Left renal pelvis (tissue), 4 donors: ENCODE measurements around the gene ERI3. TPM values are rescaled to one million over a fixed set of nuclear protein-coding genes. Genes with fewer than 3 reads are reported as not detected.

Experiments used
- DNase-seq, 4 donors: peaks; one replicate each; pipeline ENCODE4 v3.0.0-alpha.2; 2013; ENCODE audit warnings: low read depth in 4 of 4, low spot score in 3 of 4
- polyA plus RNA-seq, 4 donors: library from polyadenylated mRNA; unstranded; fragments of 120-200 nt; gene quantifications; one replicate each; pipeline ENCODE4 v1.2.1, GENCODE V29; 2013; ENCODE audit not compliant: insufficient read length in 4 of 4

The ERI3 gene
- polyA plus RNA-seq: 10 to 100 TPM; 51.9 to 92.9 (median 79.7) TPM

- peak; percentile 86 to 95 (median 92) for DNase-seq
These were observed at the start of gene ERI3 for GRCh38 chr1:44354840-44355581. Gene ERI3, minus strand, starts transcription at chr1:44355257. Its CDS starts 231 bp downstream, at chr1:44355026.

DNA sequence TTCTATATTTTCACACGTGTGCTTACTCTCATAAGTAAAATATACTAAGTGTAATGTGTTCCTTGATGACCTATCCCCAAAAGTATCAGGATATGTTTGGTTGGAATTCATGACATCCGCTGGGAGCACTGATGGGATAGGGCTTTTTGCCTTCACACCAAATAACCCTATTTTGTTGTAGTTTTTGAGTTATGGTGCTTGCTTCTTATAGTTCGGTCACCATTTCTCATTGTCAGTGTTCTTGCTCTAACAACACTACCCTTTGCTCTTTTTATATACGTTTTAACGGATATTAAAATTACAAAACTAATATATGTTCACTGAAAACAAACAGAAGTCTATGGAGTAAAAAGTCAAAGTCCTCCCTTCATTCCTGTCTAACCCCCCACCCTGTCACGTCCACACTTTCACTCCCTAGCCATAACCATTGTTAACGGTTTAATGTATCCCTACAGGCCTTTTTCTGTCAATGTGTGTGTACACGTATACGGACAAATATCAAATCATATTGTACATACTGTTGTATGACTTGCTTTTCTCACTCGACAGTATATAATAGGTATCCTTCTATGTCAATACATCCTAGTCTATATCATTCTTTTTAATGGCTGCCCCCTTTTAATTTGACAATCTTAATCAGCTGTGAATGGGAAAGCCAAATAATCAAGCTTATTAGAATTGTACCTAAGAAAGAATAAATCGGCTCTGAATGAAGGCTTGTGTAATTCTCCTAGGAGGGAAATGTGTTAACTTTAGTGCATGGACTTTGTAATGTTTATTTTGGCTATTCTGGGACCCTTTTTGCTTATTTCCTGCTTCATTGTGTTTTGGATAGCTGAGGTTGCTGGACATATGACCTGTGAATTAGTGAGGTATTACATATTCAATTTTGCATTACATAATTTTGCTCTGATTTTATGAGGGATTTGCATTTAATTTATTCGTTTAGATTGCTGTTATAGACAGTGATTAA lies 46.5 kb upstream of the ERI3 start:
- no peak for DNase-seq

DNA sequence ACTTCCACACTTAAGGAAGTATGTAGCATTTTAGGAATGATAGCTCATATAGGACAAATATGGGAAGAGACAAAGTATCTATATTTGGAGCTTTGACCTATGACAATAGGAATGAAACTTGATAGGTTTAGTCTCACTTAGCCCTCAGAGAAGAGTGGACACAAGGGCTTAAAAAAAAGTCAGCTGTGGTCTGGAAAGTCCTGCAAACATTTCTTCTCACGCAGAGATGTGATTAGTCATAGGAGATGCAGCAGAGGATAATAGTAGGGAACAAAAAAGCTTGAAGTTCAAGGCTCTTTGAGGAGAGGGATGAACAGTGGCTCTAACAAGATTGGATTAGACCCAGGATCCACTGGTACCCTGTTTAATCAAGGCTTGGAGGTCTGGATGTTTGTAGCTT lies 35.2 kb upstream of the ERI3 start:
- DNase-seq: no peak

GRCh38 chr1:44389437-44389836 lies 34.4 kb upstream of the ERI3 start:
- no peak for DNase-seq

GRCh38 chr1:44388551-44388950 lies 33.5 kb upstream of the ERI3 start:
- no peak for DNase-seq

GRCh38 chr1:44380666-44381177 lies 25.7 kb upstream of the ERI3 start:
- DNase-seq: no peak

GRCh38 chr1:44377925-44378784 lies 23.1 kb upstream of the ERI3 start:
- peak in 3 of 4 donors; percentile 10 to 35 (median 29) for DNase-seq

DNA sequence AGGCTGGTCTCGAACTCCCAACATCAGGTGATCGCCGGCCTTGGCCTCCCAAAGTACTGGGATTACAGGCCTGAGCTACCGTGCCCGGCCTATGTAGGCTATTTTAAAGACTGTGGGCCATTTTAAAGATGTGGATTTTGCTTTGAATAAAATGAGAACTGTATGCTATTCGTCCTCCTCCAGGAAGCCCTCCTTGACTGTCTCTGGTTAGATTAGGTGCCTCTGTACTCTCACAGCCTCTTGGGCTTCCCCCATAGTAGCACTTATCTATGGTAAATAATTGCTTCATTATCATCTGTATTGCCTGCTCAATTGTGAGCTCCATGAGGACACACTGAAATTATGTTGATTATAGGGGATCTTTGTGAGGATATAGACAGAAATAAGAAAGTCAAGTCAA lies 20.5 kb upstream of the ERI3 start:
- no peak for DNase-seq

DNA sequence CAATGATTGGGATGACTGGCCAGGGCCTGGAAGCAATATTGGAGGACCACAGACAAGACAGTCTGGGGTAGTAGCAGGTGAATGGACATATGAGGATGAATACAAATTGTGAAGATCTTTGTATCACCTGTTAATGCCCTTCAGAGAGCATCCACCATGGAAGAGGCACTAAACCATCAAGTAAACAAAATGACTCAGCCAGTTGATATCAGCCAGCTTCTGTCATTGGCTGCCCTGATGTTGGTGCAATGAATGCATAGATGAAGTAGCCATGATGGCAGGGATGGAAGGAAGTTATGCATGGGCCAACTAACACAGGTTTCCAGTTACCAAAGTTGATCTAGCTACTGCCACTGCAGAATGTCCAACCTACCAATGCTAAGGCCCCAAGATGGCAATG lies 16.1 kb upstream of the ERI3 start:
- DNase-seq: no peak

DNA sequence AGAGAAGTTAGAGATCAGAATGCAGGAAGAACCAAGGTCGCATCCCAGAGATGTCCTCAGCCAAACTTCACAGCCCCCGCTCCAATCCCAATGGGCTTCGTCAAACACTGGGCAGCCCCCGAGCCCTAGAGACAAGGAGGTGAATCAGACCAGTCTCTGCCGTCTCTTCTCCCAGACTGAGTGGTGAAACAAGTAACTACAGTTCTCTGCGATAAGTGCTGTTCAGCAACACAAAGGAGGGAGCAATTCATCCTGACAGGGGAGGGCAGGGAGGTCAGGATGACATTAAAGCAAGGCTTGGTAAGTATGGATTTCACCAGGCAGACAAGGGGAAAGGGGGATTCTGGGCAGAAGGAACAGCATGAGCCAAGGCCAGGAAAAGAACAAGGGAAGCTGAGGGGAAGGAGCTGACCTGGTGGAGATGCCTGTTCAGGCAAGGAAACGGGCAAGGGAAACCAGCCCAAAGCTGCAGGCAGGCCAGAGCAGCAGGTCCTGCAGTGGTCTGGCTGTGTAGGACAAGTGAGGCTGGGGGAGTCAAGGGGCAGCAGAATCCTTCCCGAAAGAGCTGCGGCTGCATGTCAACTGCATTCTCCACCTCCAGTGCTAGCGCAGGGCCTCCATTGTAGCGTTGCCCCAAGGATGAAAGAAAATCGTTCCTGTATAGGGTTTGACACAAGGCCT lies 13.6 kb upstream of the ERI3 start:
- DNase-seq: no peak

DNA sequence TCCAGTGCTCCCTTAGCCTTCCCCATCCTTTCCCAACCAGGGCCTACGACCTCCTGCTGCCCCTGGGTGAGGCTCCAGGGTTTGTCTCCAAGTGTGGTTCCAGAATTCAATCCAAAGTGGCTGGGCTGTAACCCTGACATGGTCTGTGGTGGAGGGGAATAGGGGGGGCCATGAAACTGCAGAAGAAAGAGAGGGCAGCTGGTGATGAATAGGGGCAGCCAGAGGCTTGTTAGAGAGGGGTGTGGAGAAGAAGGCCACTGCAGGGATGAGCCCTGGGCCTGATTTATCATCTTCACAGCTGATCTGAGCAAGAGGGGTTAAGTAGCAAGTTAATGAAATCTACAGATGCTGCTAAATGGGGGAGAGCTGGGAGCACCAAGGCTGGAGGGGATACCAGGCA lies 12.9 kb upstream of the ERI3 start:
- no peak for DNase-seq

DNA sequence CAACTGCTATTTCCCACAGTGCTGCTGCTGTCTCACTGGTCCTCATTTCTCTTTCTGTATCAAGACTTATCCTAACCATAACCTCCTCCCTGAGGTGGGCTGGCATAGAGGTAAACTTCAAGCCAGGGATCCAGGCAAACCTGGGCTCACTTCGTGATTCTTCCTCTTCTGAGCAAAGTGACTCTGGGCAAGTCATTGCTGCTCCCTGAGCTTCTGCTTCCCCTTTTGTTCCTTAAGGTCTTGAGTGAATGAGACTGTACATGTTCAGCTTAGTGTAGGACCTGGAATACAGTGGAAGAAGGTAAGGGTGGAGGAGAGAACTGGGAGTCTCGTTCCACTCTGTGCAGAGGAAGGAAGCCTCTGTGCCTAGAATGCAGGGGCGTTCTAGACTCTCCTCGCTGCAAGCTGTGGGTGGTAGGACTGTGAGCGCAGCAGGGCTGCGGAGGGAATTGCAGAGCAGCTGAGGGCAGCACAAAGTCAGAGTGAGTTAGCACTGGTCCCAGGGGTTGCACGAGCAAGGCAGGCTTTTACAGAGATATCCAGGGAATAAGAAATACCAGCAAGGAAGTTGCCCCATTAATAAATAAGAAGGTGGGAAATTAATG lies 11.4 kb upstream of the ERI3 start:
- DNase-seq: no peak

DNA sequence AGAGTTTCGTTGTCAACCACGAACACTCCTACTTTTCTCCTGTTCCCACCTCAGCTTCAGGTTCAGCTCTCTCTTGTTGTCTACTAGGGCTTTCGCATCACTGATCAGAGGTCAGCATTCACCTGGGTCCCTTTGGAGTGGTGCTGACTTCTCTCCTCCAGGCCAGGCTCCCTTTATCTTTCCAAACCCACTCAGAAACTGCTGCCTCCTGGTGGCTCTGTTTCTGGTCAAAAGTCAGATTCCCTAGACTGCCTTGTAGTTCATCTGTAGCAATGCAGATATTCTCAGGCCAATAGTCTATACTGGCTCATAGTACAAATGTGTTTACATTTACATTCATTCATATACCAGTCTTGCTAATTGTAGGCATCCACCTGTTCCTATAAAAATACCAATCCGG lies 6.4 kb upstream of the ERI3 start:
- DNase-seq: no peak

DNA sequence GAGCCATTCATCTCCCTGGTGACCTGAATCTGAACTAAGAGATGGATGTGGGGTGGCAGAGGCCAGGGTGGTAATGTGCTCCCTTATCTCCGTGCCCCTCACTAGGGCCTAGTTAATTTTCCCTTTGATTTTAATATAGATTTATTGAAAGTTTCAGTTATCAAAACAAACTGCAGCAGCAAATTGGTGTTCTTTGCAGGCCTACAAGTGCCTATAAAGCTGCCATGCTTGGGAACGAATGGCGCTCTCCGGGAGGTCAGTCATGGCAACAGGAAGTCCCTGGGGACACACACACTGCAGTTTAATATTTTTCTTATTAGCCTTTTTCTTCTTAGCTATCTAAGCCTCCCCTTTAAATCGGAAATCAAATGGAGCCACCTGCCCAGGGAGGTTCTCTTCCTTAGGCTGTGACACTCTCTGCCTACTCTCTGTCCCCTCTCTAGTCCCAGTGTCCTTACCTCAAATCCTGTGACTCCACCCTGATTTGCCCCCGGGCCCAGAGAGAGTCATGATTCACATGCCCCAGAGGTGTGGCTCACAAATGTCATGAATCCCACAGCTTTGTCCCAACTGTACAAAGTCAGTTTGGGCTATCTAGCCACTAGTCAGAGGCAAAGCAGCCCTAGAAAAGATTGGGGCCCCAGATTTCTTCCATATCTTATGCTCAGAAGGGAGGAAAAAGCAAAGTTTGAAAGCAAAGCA lies 4.3 kb upstream of the ERI3 start:
- DNase-seq: no peak

DNA sequence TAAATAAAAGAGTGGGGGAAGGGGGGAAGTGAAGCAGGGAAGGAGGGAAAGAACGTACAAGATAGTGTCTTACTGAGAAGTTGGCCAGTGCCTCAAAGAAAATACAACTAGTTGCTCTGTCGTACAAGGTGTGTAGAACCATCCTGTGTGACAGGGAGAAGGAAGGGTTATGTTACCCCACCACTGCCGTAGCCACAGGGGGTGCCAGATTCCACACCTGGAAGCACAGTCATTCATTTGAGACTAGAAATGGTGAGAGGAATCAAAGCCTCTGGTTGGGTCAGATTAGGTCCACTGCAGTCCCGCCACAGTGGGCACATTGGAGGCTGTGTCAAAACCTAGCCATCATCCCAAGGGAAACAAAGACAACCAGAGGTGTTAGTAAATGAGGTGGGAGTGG lies 2.7 kb upstream of the ERI3 start:
- no peak for DNase-seq

- no peak for DNase-seq
These were observed 687 bp upstream of the ERI3 start for GRCh38 chr1:44355582-44356305.

GRCh38 chr1:44354268-44354839 lies 703 bp downstream of the ERI3 start:
- no peak for DNase-seq

GRCh38 chr1:44353604-44354003 lies 1.5 kb downstream of the ERI3 start:
- DNase-seq: no peak
